SK-N-SH treated with all-trans-retinoic acid at 6 μM for 48 hours (cell line): ENCODE data around the gene MRPL1.

Source experiments
- ARNTL ChIP-seq: fragments of 450-650 bp; formaldehyde crosslinking; IDR thresholded peaks from 2 replicates; pipeline ENCODE4 v1.5.0; 2020; ENCODE audit warnings: low read depth, mild to moderate bottlenecking, moderate library complexity, borderline replicate concordance
- CSDC2 ChIP-seq: fragments of 250-450 bp; sonication (Bioruptor Pico); IDR thresholded peaks from 2 replicates; pipeline ENCODE4 v1.5.0; 2020; ENCODE audit warnings: mild to moderate bottlenecking, moderate library complexity
- ESRRG ChIP-seq: fragments of 250-450 bp; sonication (Bioruptor Pico); IDR thresholded peaks from 2 replicates; pipeline ENCODE4 v1.6.1; 2021; ENCODE audit warnings: mild to moderate bottlenecking
- ISL1 ChIP-seq: fragments of 250-450 bp; sonication (Bioruptor Pico); IDR thresholded peaks from 2 replicates; pipeline ENCODE4 v2.1.2; 2022; ENCODE audit warnings: mild to moderate bottlenecking, moderate library complexity
- OSR1 ChIP-seq: fragments of 250-450 bp; sonication (Bioruptor Pico); IDR thresholded peaks from 2 replicates; pipeline ENCODE4 v1.8.0; 2022; ENCODE audit warnings: moderate library complexity, mild to moderate bottlenecking, inconsistent platforms
- PPARA ChIP-seq: fragments of 250-450 bp; sonication (Bioruptor Pico); IDR thresholded peaks from 2 replicates; pipeline ENCODE4 v1.5.0; 2020; ENCODE audit warnings: mild to moderate bottlenecking, borderline replicate concordance
- SNAI2 ChIP-seq: fragments of 250-450 bp; sonication (Bioruptor Pico); IDR thresholded peaks from 2 replicates; pipeline ENCODE4 v1.5.0; 2020; ENCODE audit warnings: mild to moderate bottlenecking, moderate library complexity
- ZFP3 ChIP-seq: fragments of 250-450 bp; sonication (Bioruptor Pico); IDR thresholded peaks from 2 replicates; pipeline ENCODE4 v1.5.0; 2020; ENCODE audit warnings: mild to moderate bottlenecking, moderate library complexity
- ZFP30 ChIP-seq: fragments of 450-650 bp; formaldehyde crosslinking; IDR thresholded peaks from 2 replicates; pipeline ENCODE4 v1.5.0; 2022; ENCODE audit warnings: mild to moderate bottlenecking, moderate library complexity
- ZNF565 ChIP-seq: fragments of 450-650 bp; formaldehyde crosslinking; conservative IDR thresholded peaks from 2 replicates; pipeline ENCODE4 v1.5.0; 2020; ENCODE audit warnings: low read depth, mild to moderate bottlenecking, moderate library complexity
- TF ChIP-seq, protein P1 (sequence below): fragments of 250-450 bp; sonication (Bioruptor Pico); IDR thresholded peaks from 2 replicates; pipeline ENCODE4 v1.5.1; 2020; ENCODE audit warnings: low read depth, mild to moderate bottlenecking, moderate library complexity
- TF ChIP-seq, protein P2 (sequence below): fragments of 250-450 bp; sonication (Bioruptor Pico); IDR thresholded peaks from 2 replicates; pipeline ENCODE4 v1.8.0; 2020; ENCODE audit warnings: mild to moderate bottlenecking, moderate library complexity, borderline replicate concordance

DNA sequence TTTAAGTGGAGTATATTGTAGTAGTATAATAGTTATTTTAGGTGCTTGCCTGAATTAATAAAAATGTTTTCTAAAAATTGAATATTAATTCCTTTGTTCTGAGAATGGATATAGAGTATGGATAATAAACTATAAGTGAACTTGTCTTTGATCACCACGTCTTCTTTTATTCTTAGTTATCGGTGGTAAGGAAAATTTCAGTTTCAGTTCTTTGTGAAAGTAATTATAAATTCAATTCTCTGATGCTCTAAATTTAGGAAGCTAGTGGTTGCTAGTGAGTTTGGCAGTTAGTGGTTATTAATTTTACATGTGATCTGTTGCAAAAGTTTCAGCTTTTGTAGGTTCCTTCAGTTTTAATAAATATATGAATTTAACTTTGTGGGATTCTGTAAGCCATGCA lies 30.8 kb downstream of the MRPL1 start:
- TF ChIP-seq ESRRG (no peak), ZFP3 (CRISPR knock-in tag) (no peak), ZFP30 (no peak), SNAI2 (CRISPR knock-in tag) (no peak), ZNF565 (CRISPR knock-in tag) (no peak), PPARA (CRISPR knock-in tag) (no peak), CSDC2 (CRISPR knock-in tag) (no peak), ARNTL (CRISPR knock-in tag) (no peak), OSR1 (no peak), ISL1 (CRISPR knock-in tag) (no peak)
- TF ChIP-seq, protein P1, sequence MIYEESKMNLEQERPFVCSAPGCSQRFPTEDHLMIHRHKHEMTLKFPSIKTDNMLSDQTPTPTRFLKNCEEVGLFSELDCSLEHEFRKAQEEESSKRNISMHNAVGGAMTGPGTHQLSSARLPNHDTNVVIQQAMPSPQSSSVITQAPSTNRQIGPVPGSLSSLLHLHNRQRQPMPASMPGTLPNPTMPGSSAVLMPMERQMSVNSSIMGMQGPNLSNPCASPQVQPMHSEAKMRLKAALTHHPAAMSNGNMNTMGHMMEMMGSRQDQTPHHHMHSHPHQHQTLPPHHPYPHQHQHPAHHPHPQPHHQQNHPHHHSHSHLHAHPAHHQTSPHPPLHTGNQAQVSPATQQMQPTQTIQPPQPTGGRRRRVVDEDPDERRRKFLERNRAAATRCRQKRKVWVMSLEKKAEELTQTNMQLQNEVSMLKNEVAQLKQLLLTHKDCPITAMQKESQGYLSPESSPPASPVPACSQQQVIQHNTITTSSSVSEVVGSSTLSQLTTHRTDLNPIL: no peak
- TF ChIP-seq, protein P2, sequence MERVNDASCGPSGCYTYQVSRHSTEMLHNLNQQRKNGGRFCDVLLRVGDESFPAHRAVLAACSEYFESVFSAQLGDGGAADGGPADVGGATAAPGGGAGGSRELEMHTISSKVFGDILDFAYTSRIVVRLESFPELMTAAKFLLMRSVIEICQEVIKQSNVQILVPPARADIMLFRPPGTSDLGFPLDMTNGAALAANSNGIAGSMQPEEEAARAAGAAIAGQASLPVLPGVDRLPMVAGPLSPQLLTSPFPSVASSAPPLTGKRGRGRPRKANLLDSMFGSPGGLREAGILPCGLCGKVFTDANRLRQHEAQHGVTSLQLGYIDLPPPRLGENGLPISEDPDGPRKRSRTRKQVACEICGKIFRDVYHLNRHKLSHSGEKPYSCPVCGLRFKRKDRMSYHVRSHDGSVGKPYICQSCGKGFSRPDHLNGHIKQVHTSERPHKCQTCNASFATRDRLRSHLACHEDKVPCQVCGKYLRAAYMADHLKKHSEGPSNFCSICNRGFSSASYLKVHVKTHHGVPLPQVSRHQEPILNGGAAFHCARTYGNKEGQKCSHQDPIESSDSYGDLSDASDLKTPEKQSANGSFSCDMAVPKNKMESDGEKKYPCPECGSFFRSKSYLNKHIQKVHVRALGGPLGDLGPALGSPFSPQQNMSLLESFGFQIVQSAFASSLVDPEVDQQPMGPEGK (CRISPR knock-in tag): no peak
